GM19023 (cell line): ENCODE results near the gene DDX41.

Experiments
- ATAC-seq: cut with Tn5 transposase; IDR thresholded peaks from one replicate; pipeline ENCODE4 v1.9.1; 2021; ENCODE audit warnings: mild to moderate bottlenecking, moderate library complexity; ENCODE audit not compliant: unreplicated experiment

Gene DDX41

GRCh38 chr5:177513500-177513899 is 3.3 kb downstream of the DDX41 start:
- no peak for ATAC-seq

- ATAC-seq, result no peak
Measured at GRCh38 chr5:177512736-177513380, 3.9 kb downstream of the DDX41 start.

GRCh38 chr5:177511796-177512675 is 4.7 kb downstream of the DDX41 start:
- ATAC-seq, result no peak

- no peak for ATAC-seq
Measured at GRCh38 chr5:177511181-177511580, 5.6 kb downstream of the DDX41 start.

GRCh38 chr5:177510567-177511053 is 6.2 kb downstream of the DDX41 start:
- no peak for ATAC-seq

GRCh38 chr5:177509991-177510566 is 6.7 kb downstream of the DDX41 start:
- peak; percentile 37 for ATAC-seq

- ATAC-seq, result peak; percentile 32
Measured at GRCh38 chr5:177509381-177509951, 7.3 kb downstream of the DDX41 start, which contains the start of gene DOK3. Gene DOK3 (minus strand): TSS chr5:177509826. CDS start chr5:177509540, 286 bp downstream.

GRCh38 chr5:177508837-177509236 is 7.9 kb downstream of the DDX41 start:
- ATAC-seq, result peak; percentile 44

GRCh38 chr5:177508221-177508611 is 8.5 kb downstream of the DDX41 start:
- ATAC-seq, result no peak

GRCh38 chr5:177507596-177508220 is 9.1 kb downstream of the DDX41 start:
- ATAC-seq, result no peak

- no peak for ATAC-seq
Measured at GRCh38 chr5:177507165-177507564, 9.6 kb downstream of the DDX41 start.

GRCh38 chr5:177505075-177505474 is 11.7 kb downstream of the DDX41 start:
- ATAC-seq, result no peak

- ATAC-seq, result no peak
Measured at GRCh38 chr5:177504086-177505056, 12.4 kb downstream of the DDX41 start.

- no peak for ATAC-seq
Measured at GRCh38 chr5:177503351-177504085, 13.2 kb downstream of the DDX41 start.

- no peak for ATAC-seq
Measured at GRCh38 chr5:177502886-177503285, 13.9 kb downstream of the DDX41 start.

- ATAC-seq, result no peak
Measured at GRCh38 chr5:177501874-177502678, 14.7 kb downstream of the DDX41 start.

- ATAC-seq, result no peak
Measured at GRCh38 chr5:177500685-177501522, 15.9 kb downstream of the DDX41 start.
